Measurements from ENCODE around the gene XPO6. TPM values are rescaled to one million over a fixed set of nuclear protein-coding genes. Genes with fewer than 3 reads are reported as not detected.

The XPO6 gene
- total RNA-seq, 1 donor from 2014 or later, result 230 TPM

DNA sequence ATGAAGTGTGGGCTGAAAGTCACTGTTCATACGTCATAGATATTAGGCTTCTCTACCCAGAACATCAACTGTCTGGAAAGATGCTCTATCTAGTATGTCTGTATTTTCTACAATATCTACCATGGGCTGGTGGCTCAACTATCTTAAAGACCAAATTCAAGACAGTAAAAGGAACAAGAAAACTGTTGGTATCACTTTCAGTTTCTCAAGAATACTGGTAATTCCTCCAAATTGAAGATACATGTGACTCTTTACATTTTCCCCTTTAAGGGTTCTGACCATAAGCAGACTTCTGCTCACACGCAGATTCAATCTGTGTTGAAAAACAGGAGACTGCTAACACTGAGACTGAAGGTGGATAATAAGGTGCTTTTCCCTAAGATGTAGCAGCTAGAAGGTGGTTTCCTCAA lies 24.2 kb downstream of the XPO6 start:
- peak; percentile 79 for DNase-seq
- H3K36me3 Mint-ChIP-seq (ENCODE audit: low read depth), result peaks cover 38% of the 10 kb centered on the region
- intact Hi-C loops (cut with micrococcal nuclease), result loop anchor here (1.0 to 2.0 kb wide), 2 partner anchors 18 to 23 kb away; partner anchors contain the start of gene XPO6
- peak overlapping the region; percentile 87 for H3K27ac Mint-ChIP-seq
- H3K4me1 Mint-ChIP-seq, result peaks cover 82% of the 10 kb centered on the region
- no peaks in the 10 kb centered on the region for H3K9me3 Mint-ChIP-seq
- peak overlapping the region; percentile 67 for H3K4me3 Mint-ChIP-seq
- H3K27me3 Mint-ChIP-seq, result no peaks in the 10 kb centered on the region

DNA sequence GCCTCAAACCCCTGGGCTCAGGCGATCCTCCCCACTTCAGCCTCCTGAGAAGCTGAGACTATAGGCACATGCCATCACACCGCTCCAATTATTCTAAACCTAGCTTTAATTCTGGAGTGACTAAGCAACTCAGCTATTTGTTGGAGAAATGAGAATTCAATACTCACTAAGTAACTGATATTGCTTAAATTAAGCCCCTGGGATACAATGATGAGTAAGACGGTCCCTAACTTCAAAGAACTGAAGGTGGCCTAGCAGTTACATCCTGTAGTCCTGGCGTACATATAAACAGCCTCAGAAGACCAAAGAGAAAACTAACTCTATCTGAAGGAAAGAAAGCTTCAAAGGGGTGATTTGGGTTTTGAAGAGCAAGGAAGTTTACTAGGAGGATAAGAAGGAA lies 25.0 kb downstream of the XPO6 start:
- peak overlapping the region; percentile 87 for H3K27ac Mint-ChIP-seq
- peak overlapping the region; percentile 67 for H3K4me3 Mint-ChIP-seq
- H3K4me1 Mint-ChIP-seq, result peaks cover 86% of the 10 kb centered on the region
- peaks cover 44% of the 10 kb centered on the region for H3K36me3 Mint-ChIP-seq (ENCODE audit: low read depth)
- no peaks in the 10 kb centered on the region for H3K9me3 Mint-ChIP-seq
- intact Hi-C loops (cut with micrococcal nuclease), result loop anchor here (1.0 to 2.0 kb wide), 2 partner anchors 17 to 24 kb away; partner anchors contain the start of gene XPO6
- no peaks in the 10 kb centered on the region for H3K27me3 Mint-ChIP-seq
- DNase-seq, result peak; percentile 68

DNA sequence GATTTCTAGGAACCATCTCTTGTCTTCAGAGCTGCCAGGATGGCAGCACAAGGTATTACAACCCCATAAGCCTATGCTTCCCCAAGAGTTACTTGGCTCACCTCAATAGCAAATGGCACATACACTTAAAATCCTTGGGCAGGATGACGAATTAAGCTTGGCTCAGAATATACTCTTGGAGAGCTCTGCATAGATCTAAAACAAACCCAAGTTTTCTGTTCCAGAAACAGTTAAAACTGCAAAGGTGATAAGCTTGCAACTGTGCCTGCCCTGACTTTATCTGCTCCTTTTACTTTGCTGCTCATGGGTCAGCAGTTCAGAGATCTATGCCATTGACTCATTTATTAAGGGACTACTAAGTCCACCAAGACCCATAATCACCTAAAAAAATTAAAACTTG lies 26.1 kb downstream of the XPO6 start:
- peaks cover 89% of the 10 kb centered on the region for H3K4me1 Mint-ChIP-seq
- H3K36me3 Mint-ChIP-seq (ENCODE audit: low read depth), result peaks cover 44% of the 10 kb centered on the region
- H3K27ac Mint-ChIP-seq, result peak overlapping the region; percentile 87
- peak overlapping the region; percentile 9 for H3K4me3 Mint-ChIP-seq
- no peak for DNase-seq
- H3K9me3 Mint-ChIP-seq, result no peaks in the 10 kb centered on the region
- H3K27me3 Mint-ChIP-seq, result no peaks in the 10 kb centered on the region
- intact Hi-C loops (cut with micrococcal nuclease), result loop anchor here (2.0 kb wide), 1 partner anchor 25 kb away; the partner anchor contains the start of gene XPO6

DNA sequence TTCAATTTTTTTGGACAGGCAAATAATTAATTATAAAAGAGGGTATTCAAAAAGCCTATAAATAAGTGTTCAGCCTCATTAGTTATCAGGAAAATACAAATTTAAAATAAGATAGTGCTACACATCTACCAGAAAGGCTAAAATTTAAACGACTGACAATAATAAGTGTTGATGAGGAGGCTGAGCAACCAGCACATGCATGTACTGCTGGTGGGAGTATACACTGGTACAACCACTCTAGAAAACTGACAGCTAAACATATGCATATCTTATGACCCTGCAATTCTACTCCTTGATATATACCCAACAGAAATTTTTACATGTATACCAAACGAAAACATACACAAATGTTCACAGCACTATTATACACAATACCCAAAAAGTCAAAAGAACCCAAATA lies 27.1 kb downstream of the XPO6 start:
- Mint-ChIP-seq H3K27ac (no peak overlapping the region), H3K4me1 (peaks cover 86% of the 10 kb centered on the region), H3K4me3 (no peak overlapping the region), H3K36me3 (ENCODE audit: low read depth) (peaks cover 49% of the 10 kb centered on the region), H3K9me3 (no peaks in the 10 kb centered on the region), H3K27me3 (no peaks in the 10 kb centered on the region)
- intact Hi-C loops (cut with micrococcal nuclease), result no loop called here
- no peak for DNase-seq

DNA sequence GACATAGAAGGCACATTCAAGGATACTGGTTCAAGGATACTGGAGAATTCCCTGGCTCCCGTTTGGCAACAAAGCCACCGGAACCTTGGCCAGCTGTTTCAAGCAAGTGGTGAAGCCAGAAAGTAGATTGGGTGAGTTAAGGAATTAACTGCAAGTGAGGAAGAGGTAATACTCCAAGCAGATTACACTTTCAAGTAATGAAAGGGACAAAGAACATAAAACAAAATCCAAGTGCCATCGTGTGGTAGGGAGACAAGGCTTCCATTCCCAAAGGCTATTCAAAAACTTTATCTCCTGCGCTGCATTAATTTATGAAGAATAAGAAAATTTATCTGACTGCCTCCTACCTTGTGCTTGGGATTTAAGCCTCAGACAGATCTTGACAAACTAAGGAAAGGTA lies 27.8 kb downstream of the XPO6 start:
- H3K27me3 Mint-ChIP-seq, result no peaks in the 10 kb centered on the region

DNA sequence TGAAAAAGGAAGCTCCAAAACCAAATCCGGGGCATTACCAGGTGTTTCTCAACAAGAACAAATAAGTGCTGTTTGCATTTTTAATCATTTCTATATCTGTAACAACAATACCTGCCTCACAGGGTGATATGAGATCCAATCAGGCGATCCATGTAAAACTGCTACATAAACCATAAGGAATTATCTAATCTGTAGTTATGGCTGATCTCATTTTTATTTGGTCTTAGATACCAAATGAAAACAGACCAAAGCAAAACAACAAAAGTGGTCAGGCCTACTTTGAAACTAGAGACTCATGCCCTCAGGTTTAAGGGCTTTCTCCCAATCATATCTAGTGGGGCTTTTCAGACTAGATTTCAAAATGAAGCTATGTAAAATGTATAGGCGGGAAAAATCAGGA lies 28.3 kb downstream of the XPO6 start:
- Mint-ChIP-seq H3K4me1 (peaks cover 79% of the 10 kb centered on the region), H3K27ac (peak overlapping the region; percentile 72), H3K27me3 (no peaks in the 10 kb centered on the region), H3K4me3 (peak overlapping the region; percentile 7), H3K36me3 (ENCODE audit: low read depth) (peaks cover 48% of the 10 kb centered on the region), H3K9me3 (no peaks in the 10 kb centered on the region)
- intact Hi-C loops (cut with micrococcal nuclease), result no loop called here
- DNase-seq, result no peak

More for the DNA sequence above, 27.8 kb downstream of the XPO6 start:
- H3K9me3 Mint-ChIP-seq, result no peaks in the 10 kb centered on the region
- no peak for DNase-seq
- H3K27ac Mint-ChIP-seq, result peak overlapping the region; percentile 72
- H3K4me1 Mint-ChIP-seq, result peaks cover 84% of the 10 kb centered on the region
- no peak overlapping the region for H3K4me3 Mint-ChIP-seq
- peaks cover 52% of the 10 kb centered on the region for H3K36me3 Mint-ChIP-seq (ENCODE audit: low read depth)
- intact Hi-C loops (cut with micrococcal nuclease), result no loop called here

DNA sequence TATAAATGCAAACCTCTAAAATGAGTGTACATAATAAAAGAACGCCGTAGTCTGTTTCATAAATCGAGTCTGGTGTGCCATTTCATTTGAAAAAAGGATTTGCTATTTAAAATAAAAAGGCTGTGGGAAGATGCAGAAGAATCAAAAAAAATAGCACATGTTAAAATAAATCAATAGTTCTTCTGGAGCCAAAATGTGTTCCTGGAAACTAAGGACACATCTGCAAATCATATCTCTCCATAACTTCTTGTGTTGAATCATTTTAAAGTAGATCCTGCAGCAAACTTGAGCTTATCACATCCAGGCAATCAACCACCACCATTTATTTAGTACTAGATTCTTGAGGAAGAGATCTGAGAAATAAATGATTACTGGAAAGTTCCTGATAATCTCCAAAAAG lies 29.0 kb downstream of the XPO6 start:
- Mint-ChIP-seq H3K27ac (peak overlapping the region; percentile 99), H3K4me1 (peaks cover 74% of the 10 kb centered on the region), H3K36me3 (ENCODE audit: low read depth) (peaks cover 52% of the 10 kb centered on the region), H3K9me3 (no peaks in the 10 kb centered on the region), H3K27me3 (no peaks in the 10 kb centered on the region), H3K4me3 (no peak overlapping the region)
- no peak for DNase-seq
- intact Hi-C loops (cut with micrococcal nuclease), result loop anchor here (1.0 kb wide), 2 partner anchors 16 to 42 kb away; no protein-coding TSS in a partner anchor

DNA sequence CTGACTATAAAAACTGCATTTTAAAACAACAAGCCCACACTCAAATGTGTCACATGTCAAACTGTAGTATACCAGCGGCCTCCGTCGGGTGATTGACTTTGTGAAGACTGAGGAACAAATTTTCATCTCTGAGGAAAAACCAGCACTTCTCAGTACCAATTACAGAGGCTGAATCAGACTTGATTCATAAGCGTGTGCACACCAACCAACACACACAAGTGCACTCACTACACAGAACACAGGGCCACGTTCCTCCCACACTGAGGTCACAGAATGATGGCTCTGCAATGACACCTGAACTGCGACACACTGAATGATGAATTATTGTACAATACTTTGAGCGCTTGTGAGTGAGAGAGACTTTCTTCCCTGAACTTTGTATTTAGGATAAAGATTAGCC lies 29.6 kb downstream of the XPO6 start:
- peak overlapping the region; percentile 99 for H3K27ac Mint-ChIP-seq
- H3K4me1 Mint-ChIP-seq, result peaks cover 72% of the 10 kb centered on the region
- H3K27me3 Mint-ChIP-seq, result no peaks in the 10 kb centered on the region
- H3K36me3 Mint-ChIP-seq (ENCODE audit: low read depth), result peaks cover 58% of the 10 kb centered on the region
- H3K4me3 Mint-ChIP-seq, result peak overlapping the region; percentile 82
- intact Hi-C loops (cut with micrococcal nuclease), result loop anchor here (1.0 kb wide), 2 partner anchors 15 to 41 kb away; no protein-coding TSS in a partner anchor
- no peaks in the 10 kb centered on the region for H3K9me3 Mint-ChIP-seq
- DNase-seq, result peak; percentile 75

DNA sequence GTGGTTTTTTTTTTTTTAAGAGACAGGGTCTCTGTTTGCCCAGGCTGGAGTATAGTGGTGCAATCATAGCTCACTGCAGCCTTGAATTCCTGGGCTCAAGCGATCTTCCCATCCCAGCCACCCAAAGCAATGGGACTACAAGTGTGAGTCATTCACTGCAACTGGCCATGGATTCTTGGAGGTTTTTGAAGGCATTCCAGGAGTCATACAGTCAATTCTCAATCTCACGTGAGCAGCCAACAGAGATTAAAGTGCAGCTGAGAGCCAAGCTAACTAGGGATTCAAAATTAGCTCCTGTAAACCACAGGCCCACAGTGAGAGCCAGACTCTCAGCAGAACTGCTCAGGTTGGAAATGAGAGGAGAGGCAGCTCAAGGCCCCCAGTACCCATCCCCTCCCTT lies 30.2 kb downstream of the XPO6 start:
- Mint-ChIP-seq H3K4me1 (peaks cover 69% of the 10 kb centered on the region), H3K9me3 (no peaks in the 10 kb centered on the region), H3K27me3 (no peaks in the 10 kb centered on the region), H3K4me3 (peak overlapping the region; percentile 82), H3K27ac (peak overlapping the region; percentile 99), H3K36me3 (ENCODE audit: low read depth) (peaks cover 62% of the 10 kb centered on the region)
- no peak for DNase-seq
- intact Hi-C loops (cut with micrococcal nuclease), result no loop called here

DNA sequence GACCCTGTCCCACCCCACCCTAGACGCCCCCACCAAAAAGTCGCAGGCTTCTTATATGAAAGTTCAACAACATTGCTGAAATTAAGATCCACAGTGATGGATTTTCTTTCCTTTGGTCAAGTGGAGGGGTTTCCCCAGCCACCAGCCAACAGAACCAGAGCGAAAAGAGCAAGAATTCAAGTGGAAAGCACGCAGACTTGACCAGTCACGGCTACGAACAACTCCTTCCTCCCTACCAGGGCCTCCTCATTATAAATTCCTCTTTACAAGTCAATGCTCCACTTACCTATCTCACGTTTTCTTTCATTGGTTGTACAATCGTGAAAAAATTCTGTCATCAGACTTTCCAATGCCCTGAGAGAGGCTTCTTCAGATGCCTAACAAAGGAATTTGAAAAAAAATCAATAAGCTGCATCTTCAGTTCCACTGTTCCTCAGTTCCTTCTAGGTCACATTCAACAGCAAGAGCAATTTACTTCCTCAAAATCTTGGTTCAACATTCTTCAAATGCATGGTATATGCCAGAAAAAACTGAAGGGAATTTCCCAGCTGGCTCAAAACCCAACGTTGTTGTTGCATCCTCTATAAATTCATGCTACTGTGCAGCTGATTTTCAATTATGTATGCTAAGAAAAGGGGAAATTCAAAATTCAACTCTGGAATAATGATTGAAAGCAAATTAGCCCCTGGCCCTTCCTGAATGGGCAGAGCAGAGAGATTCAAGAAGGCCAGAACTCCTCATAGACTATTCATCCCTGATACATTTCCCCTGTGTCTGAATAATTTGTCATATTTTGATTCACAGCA lies 30.9 kb downstream of the XPO6 start:
- peaks cover 64% of the 10 kb centered on the region for H3K36me3 Mint-ChIP-seq (ENCODE audit: low read depth)
- H3K4me1 Mint-ChIP-seq, result peaks cover 63% of the 10 kb centered on the region
- no peaks in the 10 kb centered on the region for H3K27me3 Mint-ChIP-seq
- H3K9me3 Mint-ChIP-seq, result no peaks in the 10 kb centered on the region
- intact Hi-C loops (cut with micrococcal nuclease), result no loop called here
- no peak for DNase-seq
- peak overlapping the region; percentile 99 for H3K27ac Mint-ChIP-seq
- H3K4me3 Mint-ChIP-seq, result peak overlapping the region; percentile 60

DNA sequence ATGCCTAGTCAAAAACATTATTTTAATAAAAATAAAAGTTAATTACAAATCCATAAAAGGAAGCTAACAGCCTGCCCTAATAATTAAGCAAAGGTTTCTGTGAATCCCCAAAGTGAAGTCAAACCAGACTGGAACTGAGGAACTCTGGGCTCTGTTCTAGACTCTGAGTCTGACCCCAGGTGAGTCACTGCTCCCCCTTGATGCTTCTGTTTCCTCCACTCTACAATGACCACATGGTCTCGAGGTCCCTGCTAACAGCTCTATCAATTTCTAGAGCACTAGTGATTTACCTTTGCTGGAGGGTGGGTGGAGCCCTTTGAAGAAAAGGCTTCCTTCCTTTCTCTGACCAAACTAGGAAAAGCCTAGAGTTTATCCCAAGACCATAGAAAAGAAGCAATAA lies 32.4 kb downstream of the XPO6 start:
- intact Hi-C loops (cut with micrococcal nuclease), result loop anchor here (5.0 kb wide), 1 partner anchor 33 kb away; the partner anchor contains the start of gene XPO6
- peaks cover 67% of the 10 kb centered on the region for H3K4me1 Mint-ChIP-seq
- no peak for DNase-seq

DNA sequence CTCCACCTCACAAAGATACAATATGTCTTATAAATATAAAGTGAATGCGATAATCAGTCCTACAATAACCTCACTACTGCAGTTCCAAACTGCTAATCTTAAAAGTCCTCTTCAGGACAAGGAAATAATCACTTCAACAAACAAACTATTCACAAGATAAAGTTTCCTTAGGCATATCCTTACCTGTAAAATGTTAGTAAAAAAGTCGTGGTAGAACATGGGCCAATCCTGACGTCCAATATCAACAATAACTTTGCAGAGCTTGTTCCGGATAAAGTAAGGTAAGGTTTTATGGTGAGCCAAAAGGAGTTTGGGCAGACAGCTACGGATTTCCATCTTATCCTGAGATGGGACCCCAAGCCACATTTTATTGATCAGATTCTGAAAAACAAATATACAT lies 36.0 kb downstream of the XPO6 start:
- peaks cover 50% of the 10 kb centered on the region for H3K4me1 Mint-ChIP-seq
- intact Hi-C loops (cut with micrococcal nuclease), result loop anchor here (5.0 kb wide), 1 partner anchor 37 kb away; the partner anchor contains the start of gene XPO6
- H3K36me3 Mint-ChIP-seq (ENCODE audit: low read depth), result peaks cover 70% of the 10 kb centered on the region
- no peak overlapping the region for H3K27ac Mint-ChIP-seq
- no peaks in the 10 kb centered on the region for H3K9me3 Mint-ChIP-seq
- no peaks in the 10 kb centered on the region for H3K27me3 Mint-ChIP-seq
- no peak overlapping the region for H3K4me3 Mint-ChIP-seq
- no peak for DNase-seq

More for the DNA sequence above, 32.4 kb downstream of the XPO6 start:
- H3K36me3 Mint-ChIP-seq (ENCODE audit: low read depth), result peaks cover 66% of the 10 kb centered on the region
- H3K9me3 Mint-ChIP-seq, result no peaks in the 10 kb centered on the region
- H3K27ac Mint-ChIP-seq, result peak overlapping the region; percentile 66
- H3K27me3 Mint-ChIP-seq, result no peaks in the 10 kb centered on the region
- no peak overlapping the region for H3K4me3 Mint-ChIP-seq

DNA sequence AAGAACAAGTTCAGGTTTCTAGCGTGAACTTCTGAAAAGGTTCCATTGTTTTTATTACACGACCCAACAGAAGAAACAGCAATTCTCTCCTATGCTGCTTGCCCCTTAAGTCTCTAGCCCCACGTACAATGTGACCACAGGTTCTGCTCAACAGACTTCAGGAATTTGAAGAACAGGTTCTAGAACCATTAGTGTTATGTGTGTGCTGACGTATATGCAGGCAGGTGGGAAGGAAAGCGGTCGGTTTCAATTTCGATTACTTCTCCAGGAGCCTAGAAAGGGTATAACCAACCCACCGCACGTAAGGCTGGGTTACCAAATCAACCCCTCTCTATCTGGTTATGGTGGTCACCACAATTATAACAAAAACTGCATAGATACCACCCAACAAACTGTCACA lies 39.4 kb downstream of the XPO6 start:
- intact Hi-C loops (cut with micrococcal nuclease), result no loop called here
- H3K27ac Mint-ChIP-seq, result no peak overlapping the region
- DNase-seq, result no peak
- H3K27me3 Mint-ChIP-seq, result no peaks in the 10 kb centered on the region
- H3K4me1 Mint-ChIP-seq, result peaks cover 58% of the 10 kb centered on the region
- H3K9me3 Mint-ChIP-seq, result no peaks in the 10 kb centered on the region
- peaks cover 68% of the 10 kb centered on the region for H3K36me3 Mint-ChIP-seq (ENCODE audit: low read depth)
- no peak overlapping the region for H3K4me3 Mint-ChIP-seq

DNA sequence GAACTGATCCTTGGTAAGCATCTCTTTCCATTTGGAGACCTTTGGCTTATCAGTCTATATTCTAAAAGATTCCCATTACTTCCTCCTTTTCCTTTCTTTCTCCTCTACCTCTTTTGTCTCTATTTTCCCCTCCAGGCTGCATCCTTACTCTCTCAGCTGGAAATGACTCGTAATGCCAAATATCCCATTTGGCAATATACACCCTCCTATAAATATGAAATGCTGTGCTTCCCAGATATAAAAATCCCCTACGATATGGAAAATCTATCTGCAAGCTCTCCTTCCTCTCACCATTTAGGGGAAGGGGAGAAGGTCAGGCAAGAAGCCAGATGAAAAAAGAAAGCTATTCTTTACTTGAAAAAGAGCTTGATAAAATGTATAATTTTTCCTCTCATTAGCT lies 39.9 kb downstream of the XPO6 start:
- Mint-ChIP-seq H3K4me1 (peaks cover 59% of the 10 kb centered on the region), H3K27ac (peak overlapping the region; percentile 27), H3K27me3 (no peaks in the 10 kb centered on the region), H3K36me3 (ENCODE audit: low read depth) (peaks cover 68% of the 10 kb centered on the region), H3K9me3 (no peaks in the 10 kb centered on the region), H3K4me3 (no peak overlapping the region)
- intact Hi-C loops (cut with micrococcal nuclease), result no loop called here
- no peak for DNase-seq

All from activated CD4-positive, alpha-beta T cell treated with anti-CD3 and anti-CD28 coated beads, Interleukin-2, amount 10 ng/mL, durations not matched to agents 24 days and 14 days (primary cell).